Activated naive CD4-positive, alpha-beta T cell treated with anti-CD3 and anti-CD28 coated beads, Interleukin-2, amount 50 U/mL, for 16 hours (primary cell): ENCODE results near the gene HOXD4.

Experiments
- DNase-seq: peaks from one replicate; pipeline ENCODE4 v3.0.0-alpha.2; 2020

Gene HOXD4

GRCh38 chr2:176199902-176200301, 48.6 kb downstream of the HOXD4 start:
- DNase-seq = no peak

DNA sequence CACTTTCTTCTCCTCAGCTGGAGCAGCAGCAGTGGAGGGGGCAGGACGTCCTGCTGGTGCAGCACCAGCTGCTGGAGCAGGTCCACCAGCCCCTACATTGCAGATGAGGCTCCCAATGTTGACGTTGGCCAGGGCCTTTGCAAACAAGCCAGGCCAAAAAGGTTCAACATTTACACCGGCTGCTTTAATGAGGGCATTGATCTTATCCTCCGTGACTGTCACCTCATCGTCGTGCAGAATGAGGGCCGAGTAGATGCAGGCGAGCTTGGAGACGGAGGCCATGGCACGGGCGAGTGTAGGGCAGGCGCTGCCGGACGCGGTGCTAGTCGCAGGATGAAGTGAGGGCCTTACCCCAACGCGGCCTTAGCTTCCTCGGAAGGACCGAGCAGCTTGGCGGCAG, 49.6 kb downstream of the HOXD4 start:
- no peak for DNase-seq

GRCh38 chr2:176202491-176202890, 51.1 kb downstream of the HOXD4 start:
- DNase-seq = no peak
